GM06990 (cell line): Measurements from ENCODE around the gene ACSL1.

ENCODE experiments used
- DNase-seq: peaks from one replicate; pipeline ENCODE4 v3.0.0-alpha.2; 2011; ENCODE audit not compliant: insufficient read length; ENCODE audit errors: extremely low read depth
- H3K27me3 ChIP-seq: replicated peaks from 2 replicates; pipeline ENCODE4 v1.6.0; 2011; ENCODE audit warnings: low read length; ENCODE audit not compliant: control insufficient read depth, insufficient read depth
- H3K36me3 ChIP-seq: 2 replicates; pipeline ENCODE4 v1.5.1; 2011; ENCODE audit warnings: low read length; ENCODE audit not compliant: control insufficient read depth, insufficient read depth
- H3K4me3 ChIP-seq: replicated peaks from 2 replicates; pipeline ENCODE4 v1.5.1; 2011; ENCODE audit warnings: low read depth, mild to moderate bottlenecking, control low read depth, low read length
- CTCF ChIP-seq: IDR thresholded peaks from 2 replicates; pipeline ENCODE4 v1.5.1; 2011; ENCODE audit warnings: low read length, control low read depth, mild to moderate bottlenecking, inconsistent platforms; ENCODE audit not compliant: insufficient read depth, poor library complexity, severe bottlenecking

ACSL1 gene

GRCh38 chr4:184705692-184706091, 120.1 kb downstream of the ACSL1 start:
- no peak for DNase-seq
- Histone ChIP-seq H3K36me3 (peaks cover 8% of the 10 kb centered on the region; the same call in 1 of the 2 replicates), H3K27me3 (no peaks in the 10 kb centered on the region), H3K4me3 (no peak overlapping the region)
- TF ChIP-seq CTCF: no peak
